SK-N-SH treated with all-trans-retinoic acid at 6 μM for 48 hours (cell line): Measurements from ENCODE around the gene FANCC.

ENCODE experiments used
- ATAC-seq: fragments of 200-7000 bp; cut with Tn5 transposase; 3 replicates; pipeline ENCODE4 v1.9.1; 2020; ENCODE audit warnings: mild to moderate bottlenecking, moderate library complexity
- ARNTL ChIP-seq: fragments of 450-650 bp; formaldehyde crosslinking; IDR thresholded peaks from 2 replicates; pipeline ENCODE4 v1.5.0; 2020; ENCODE audit warnings: low read depth, mild to moderate bottlenecking, moderate library complexity, borderline replicate concordance
- BACH2 ChIP-seq: fragments of 250-450 bp; sonication (Bioruptor Pico); IDR thresholded peaks from 2 replicates; pipeline ENCODE4 v1.9.0; 2021; ENCODE audit warnings: mild to moderate bottlenecking, borderline replicate concordance
- ESRRG ChIP-seq: fragments of 250-450 bp; sonication (Bioruptor Pico); IDR thresholded peaks from 2 replicates; pipeline ENCODE4 v1.6.1; 2021; ENCODE audit warnings: mild to moderate bottlenecking
- GLIS3 ChIP-seq: fragments of 250-450 bp; sonication (Bioruptor Pico); IDR thresholded peaks from 2 replicates; pipeline ENCODE4 v1.5.0; 2020; ENCODE audit warnings: mild to moderate bottlenecking, moderate library complexity
- ISL1 ChIP-seq: fragments of 250-450 bp; sonication (Bioruptor Pico); IDR thresholded peaks from 2 replicates; pipeline ENCODE4 v2.1.2; 2022; ENCODE audit warnings: mild to moderate bottlenecking, moderate library complexity
- OSR1 ChIP-seq: fragments of 250-450 bp; sonication (Bioruptor Pico); IDR thresholded peaks from 2 replicates; pipeline ENCODE4 v1.8.0; 2022; ENCODE audit warnings: moderate library complexity, mild to moderate bottlenecking, inconsistent platforms
- PPARA ChIP-seq: fragments of 250-450 bp; sonication (Bioruptor Pico); IDR thresholded peaks from 2 replicates; pipeline ENCODE4 v1.5.0; 2020; ENCODE audit warnings: mild to moderate bottlenecking, borderline replicate concordance
- RARB ChIP-seq: fragments of 250-450 bp; sonication (Bioruptor Pico); IDR thresholded peaks from 2 replicates; pipeline ENCODE4 v1.8.0; 2021; ENCODE audit warnings: mild to moderate bottlenecking, moderate library complexity
- SNAI2 ChIP-seq: fragments of 250-450 bp; sonication (Bioruptor Pico); IDR thresholded peaks from 2 replicates; pipeline ENCODE4 v1.5.0; 2020; ENCODE audit warnings: mild to moderate bottlenecking, moderate library complexity
- TCF4 ChIP-seq: fragments of 250-450 bp; sonication (Bioruptor Pico); IDR thresholded peaks from 2 replicates; pipeline ENCODE4 v1.8.0; 2021; ENCODE audit warnings: mild to moderate bottlenecking, moderate library complexity, borderline replicate concordance
- TOX ChIP-seq: fragments of 250-450 bp; sonication (Bioruptor Pico); IDR thresholded peaks from 2 replicates; pipeline ENCODE4 v1.8.0; 2021; ENCODE audit warnings: mild to moderate bottlenecking, moderate library complexity, borderline replicate concordance
- ZC3H10 ChIP-seq: fragments of 250-450 bp; sonication (Bioruptor Pico); IDR thresholded peaks from 2 replicates; pipeline ENCODE4 v1.5.1; 2021; ENCODE audit warnings: mild to moderate bottlenecking, moderate library complexity
- ZFP3 ChIP-seq: fragments of 250-450 bp; sonication (Bioruptor Pico); IDR thresholded peaks from 2 replicates; pipeline ENCODE4 v1.5.0; 2020; ENCODE audit warnings: mild to moderate bottlenecking, moderate library complexity
- ZFP30 ChIP-seq: fragments of 450-650 bp; formaldehyde crosslinking; IDR thresholded peaks from 2 replicates; pipeline ENCODE4 v1.5.0; 2022; ENCODE audit warnings: mild to moderate bottlenecking, moderate library complexity
- ZNF565 ChIP-seq: fragments of 450-650 bp; formaldehyde crosslinking; conservative IDR thresholded peaks from 2 replicates; pipeline ENCODE4 v1.5.0; 2020; ENCODE audit warnings: low read depth, mild to moderate bottlenecking, moderate library complexity
- ZNF70 ChIP-seq: fragments of 450-650 bp; formaldehyde crosslinking; IDR thresholded peaks from 2 replicates; pipeline ENCODE4 v1.5.0; 2020; ENCODE audit warnings: mild to moderate bottlenecking, moderate library complexity
- ZNF8 ChIP-seq: fragments of 450-650 bp; formaldehyde crosslinking; IDR thresholded peaks from 2 replicates; pipeline ENCODE4 v1.5.0; 2020; ENCODE audit warnings: mild to moderate bottlenecking, moderate library complexity
- TF ChIP-seq, protein P1 (sequence below): fragments of 250-450 bp; sonication (Bioruptor Pico); IDR thresholded peaks from 2 replicates; pipeline ENCODE4 v1.8.0; 2020; ENCODE audit warnings: mild to moderate bottlenecking, moderate library complexity, borderline replicate concordance
- TF ChIP-seq, protein P2 (sequence below): fragments of 250-450 bp; sonication (Bioruptor Pico); IDR thresholded peaks from 2 replicates; pipeline ENCODE4 v1.5.1; 2020; ENCODE audit warnings: low read depth, mild to moderate bottlenecking, moderate library complexity
- TF ChIP-seq, protein P3 (sequence below): fragments of 250-450 bp; sonication (Bioruptor Pico); IDR thresholded peaks from 2 replicates; pipeline ENCODE4 v1.5.1; 2021; ENCODE audit warnings: mild to moderate bottlenecking, moderate library complexity
- TF ChIP-seq, protein P4 (sequence below): fragments of 250-450 bp; sonication (Bioruptor Pico); IDR thresholded peaks from 2 replicates; pipeline ENCODE4 v1.8.0; 2021; ENCODE audit warnings: low read depth, mild to moderate bottlenecking, moderate library complexity, borderline replicate concordance

The FANCC gene

DNA sequence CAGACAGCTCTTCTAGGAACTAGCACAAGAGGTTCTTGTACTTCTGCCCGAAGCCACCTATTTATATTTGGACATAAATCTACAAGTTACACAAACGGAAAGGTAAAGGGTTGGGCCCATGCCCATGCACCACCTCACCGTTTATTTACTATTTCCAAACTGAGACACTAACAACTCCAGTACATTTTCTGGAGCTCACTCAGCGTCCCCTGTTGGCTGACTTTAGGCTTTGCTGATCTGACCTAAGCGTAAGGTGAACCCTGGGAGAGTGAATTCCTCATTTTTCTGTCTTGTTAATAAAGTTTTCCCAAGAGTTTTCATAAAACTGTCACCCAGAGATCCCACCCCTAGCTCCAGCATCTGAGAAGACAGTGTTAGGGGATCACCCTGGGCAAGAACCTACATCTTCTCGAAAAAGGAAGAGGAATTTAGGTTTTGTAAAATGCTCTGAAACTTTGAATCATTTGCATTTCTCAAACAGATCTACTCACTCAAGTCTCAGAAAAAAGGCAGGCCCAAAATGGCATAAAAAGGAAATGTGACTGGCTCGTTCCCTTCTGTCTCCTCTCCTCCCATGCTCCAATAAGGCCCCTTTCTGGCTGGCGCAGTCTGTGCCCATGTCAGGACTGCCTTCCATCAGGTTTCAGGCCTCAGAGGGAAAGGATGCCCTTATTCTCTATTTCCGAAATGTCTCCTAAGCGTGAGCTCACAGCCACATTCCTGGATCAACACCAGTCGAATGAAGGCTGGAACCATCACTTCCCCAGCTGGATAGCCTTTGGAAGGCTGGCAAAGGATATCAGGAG, 201.3 kb downstream of the FANCC start:
- TF ChIP-seq ZNF8 (CRISPR knock-in tag): no peak
- TF ChIP-seq GLIS3 (CRISPR knock-in tag): no peak
- no peak for TF ChIP-seq RARB
- TF ChIP-seq, protein P1, sequence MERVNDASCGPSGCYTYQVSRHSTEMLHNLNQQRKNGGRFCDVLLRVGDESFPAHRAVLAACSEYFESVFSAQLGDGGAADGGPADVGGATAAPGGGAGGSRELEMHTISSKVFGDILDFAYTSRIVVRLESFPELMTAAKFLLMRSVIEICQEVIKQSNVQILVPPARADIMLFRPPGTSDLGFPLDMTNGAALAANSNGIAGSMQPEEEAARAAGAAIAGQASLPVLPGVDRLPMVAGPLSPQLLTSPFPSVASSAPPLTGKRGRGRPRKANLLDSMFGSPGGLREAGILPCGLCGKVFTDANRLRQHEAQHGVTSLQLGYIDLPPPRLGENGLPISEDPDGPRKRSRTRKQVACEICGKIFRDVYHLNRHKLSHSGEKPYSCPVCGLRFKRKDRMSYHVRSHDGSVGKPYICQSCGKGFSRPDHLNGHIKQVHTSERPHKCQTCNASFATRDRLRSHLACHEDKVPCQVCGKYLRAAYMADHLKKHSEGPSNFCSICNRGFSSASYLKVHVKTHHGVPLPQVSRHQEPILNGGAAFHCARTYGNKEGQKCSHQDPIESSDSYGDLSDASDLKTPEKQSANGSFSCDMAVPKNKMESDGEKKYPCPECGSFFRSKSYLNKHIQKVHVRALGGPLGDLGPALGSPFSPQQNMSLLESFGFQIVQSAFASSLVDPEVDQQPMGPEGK (CRISPR knock-in tag): no peak
- no peak for TF ChIP-seq TCF4 (CRISPR knock-in tag)
- no peak for TF ChIP-seq ZNF70 (CRISPR knock-in tag)
- TF ChIP-seq ESRRG (CRISPR knock-in tag): no peak
- TF ChIP-seq, protein P2, sequence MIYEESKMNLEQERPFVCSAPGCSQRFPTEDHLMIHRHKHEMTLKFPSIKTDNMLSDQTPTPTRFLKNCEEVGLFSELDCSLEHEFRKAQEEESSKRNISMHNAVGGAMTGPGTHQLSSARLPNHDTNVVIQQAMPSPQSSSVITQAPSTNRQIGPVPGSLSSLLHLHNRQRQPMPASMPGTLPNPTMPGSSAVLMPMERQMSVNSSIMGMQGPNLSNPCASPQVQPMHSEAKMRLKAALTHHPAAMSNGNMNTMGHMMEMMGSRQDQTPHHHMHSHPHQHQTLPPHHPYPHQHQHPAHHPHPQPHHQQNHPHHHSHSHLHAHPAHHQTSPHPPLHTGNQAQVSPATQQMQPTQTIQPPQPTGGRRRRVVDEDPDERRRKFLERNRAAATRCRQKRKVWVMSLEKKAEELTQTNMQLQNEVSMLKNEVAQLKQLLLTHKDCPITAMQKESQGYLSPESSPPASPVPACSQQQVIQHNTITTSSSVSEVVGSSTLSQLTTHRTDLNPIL (CRISPR knock-in tag): no peak
- TF ChIP-seq ARNTL (CRISPR knock-in tag): no peak
- ATAC-seq: no peak

DNA sequence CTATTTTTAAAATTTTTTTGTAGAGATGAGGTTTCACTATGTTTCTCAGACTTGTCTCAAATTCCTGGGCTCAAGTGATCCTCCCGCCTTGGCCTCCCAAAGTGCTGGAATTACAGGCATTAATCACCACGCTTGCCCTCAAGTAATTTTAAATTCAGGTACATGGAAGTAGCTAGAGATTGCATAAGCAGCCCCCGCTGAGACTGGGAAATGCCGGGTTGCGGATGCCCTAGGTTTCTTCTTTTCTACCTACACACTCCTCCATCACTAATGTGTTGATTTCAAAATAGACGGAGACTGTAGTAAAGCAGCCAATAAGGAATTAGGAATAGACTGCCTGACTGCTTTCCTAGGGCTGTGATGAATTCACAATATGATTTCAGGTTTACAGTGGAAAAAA, 202.4 kb downstream of the FANCC start:
- ATAC-seq: no peak

DNA sequence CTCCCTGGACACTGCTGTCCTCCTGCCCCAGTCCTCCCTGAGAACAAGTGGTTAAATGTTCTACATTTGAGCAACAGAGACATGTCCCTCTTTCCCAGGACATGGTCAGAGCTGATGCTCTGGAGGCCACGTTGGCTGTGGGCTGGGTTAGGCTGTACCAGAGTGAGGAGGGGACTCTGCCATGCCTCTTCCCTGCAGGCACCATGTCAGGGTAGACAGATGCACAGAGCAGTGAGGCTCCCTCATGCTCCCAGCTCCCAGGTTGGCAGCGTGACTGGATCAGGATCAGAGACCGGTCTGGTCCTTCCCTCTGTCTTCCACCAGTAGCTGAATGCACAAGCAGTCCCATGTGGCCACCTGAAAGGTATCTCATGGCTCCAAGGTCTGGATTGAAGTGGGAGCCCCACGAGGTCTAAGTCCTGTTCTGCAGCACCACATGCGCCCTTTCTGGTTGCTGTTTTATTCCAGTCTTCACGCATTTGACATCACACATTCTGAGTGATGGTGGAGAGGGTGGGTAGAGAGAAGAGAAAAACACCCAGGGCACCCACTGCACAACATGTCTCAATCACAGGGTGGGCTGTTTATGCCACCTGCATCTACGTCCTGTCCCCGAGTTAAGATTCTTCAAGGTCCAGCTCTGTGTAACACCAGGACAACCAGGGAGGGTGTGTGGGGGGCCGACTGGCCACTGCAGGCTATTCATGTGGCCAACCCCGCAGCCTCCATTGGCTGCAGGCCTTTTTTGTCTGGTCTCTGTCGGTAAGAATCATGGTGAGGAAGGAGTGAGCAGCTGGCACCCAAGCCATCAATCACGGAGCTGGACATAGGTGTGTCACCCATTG, 204.9 kb downstream of the FANCC start:
- ATAC-seq: no peak; the same call in 2 of the 3 replicates
- TF ChIP-seq BACH2 (CRISPR knock-in tag) (no peak), TCF4 (CRISPR knock-in tag) (no peak), PPARA (no peak), ZNF70 (CRISPR knock-in tag) (no peak), OSR1 (CRISPR knock-in tag) (no peak), ZNF565 (CRISPR knock-in tag) (no peak), GLIS3 (CRISPR knock-in tag) (no peak), SNAI2 (CRISPR knock-in tag) (no peak), ESRRG (CRISPR knock-in tag) (no peak), ISL1 (CRISPR knock-in tag) (no peak), ZC3H10 (CRISPR knock-in tag) (no peak), RARB (no peak), ZFP3 (CRISPR knock-in tag) (no peak), ARNTL (CRISPR knock-in tag) (no peak), TOX (CRISPR knock-in tag) (no peak), ZFP30 (CRISPR knock-in tag) (no peak)
- TF ChIP-seq, protein P3, sequence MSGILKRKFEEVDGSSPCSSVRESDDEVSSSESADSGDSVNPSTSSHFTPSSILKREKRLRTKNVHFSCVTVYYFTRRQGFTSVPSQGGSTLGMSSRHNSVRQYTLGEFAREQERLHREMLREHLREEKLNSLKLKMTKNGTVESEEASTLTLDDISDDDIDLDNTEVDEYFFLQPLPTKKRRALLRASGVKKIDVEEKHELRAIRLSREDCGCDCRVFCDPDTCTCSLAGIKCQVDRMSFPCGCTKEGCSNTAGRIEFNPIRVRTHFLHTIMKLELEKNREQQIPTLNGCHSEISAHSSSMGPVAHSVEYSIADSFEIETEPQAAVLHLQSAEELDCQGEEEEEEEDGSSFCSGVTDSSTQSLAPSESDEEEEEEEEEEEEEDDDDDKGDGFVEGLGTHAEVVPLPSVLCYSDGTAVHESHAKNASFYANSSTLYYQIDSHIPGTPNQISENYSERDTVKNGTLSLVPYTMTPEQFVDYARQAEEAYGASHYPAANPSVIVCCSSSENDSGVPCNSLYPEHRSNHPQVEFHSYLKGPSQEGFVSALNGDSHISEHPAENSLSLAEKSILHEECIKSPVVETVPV (CRISPR knock-in tag): no peak
- TF ChIP-seq, protein P4, sequence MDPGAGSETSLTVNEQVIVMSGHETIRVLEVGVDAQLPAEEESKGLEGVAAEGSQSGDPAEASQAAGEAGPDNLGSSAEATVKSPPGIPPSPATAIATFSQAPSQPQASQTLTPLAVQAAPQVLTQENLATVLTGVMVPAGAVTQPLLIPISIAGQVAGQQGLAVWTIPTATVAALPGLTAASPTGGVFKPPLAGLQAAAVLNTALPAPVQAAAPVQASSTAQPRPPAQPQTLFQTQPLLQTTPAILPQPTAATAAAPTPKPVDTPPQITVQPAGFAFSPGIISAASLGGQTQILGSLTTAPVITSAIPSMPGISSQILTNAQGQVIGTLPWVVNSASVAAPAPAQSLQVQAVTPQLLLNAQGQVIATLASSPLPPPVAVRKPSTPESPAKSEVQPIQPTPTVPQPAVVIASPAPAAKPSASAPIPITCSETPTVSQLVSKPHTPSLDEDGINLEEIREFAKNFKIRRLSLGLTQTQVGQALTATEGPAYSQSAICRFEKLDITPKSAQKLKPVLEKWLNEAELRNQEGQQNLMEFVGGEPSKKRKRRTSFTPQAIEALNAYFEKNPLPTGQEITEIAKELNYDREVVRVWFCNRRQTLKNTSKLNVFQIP: no peak
- TF ChIP-seq, protein P2 (CRISPR knock-in tag): no peak
- TF ChIP-seq, protein P1 (CRISPR knock-in tag): no peak

More for the DNA sequence above, 202.4 kb downstream of the FANCC start:
- TF ChIP-seq, protein P3 (CRISPR knock-in tag): no peak
- TF ChIP-seq ARNTL (CRISPR knock-in tag) (no peak), SNAI2 (CRISPR knock-in tag) (no peak), RARB (no peak)
